GM12892 (cell line): ENCODE measurements around the gene SLC6A6.

Experiments used
- DNase-seq: peaks from one replicate; pipeline ENCODE4 v3.0.0; 2011; ENCODE audit not compliant: insufficient read length
- FAIRE-seq: peaks from 2 replicates; lab custom pipeline; 2011; peaks lifted over from hg19 to GRCh38; lab: Jason Lieb, UNC
- POLR2A ChIP-seq: IDR thresholded peaks from 2 replicates; pipeline ENCODE4 v1.6.1; 2011; ENCODE audit warnings: low read depth, low read length, control low read depth
- POLR2AphosphoS5 ChIP-seq: IDR thresholded peaks from 2 replicates; pipeline ENCODE4 v1.6.1; 2011; ENCODE audit warnings: low read depth, low read length, control low read depth
- TAF1 ChIP-seq: IDR thresholded peaks from 2 replicates; pipeline ENCODE4 v1.6.1; 2011; ENCODE audit warnings: low read depth, mild to moderate bottlenecking, control low read depth, low read length, borderline replicate concordance

The SLC6A6 gene

GRCh38 chr3:14483286-14483685, 80.9 kb downstream of the SLC6A6 start:
- DNase-seq: no peak
- TF ChIP-seq POLR2A (no peak), POLR2AphosphoS5 (no peak), TAF1 (no peak)
- no peak for FAIRE-seq

DNA sequence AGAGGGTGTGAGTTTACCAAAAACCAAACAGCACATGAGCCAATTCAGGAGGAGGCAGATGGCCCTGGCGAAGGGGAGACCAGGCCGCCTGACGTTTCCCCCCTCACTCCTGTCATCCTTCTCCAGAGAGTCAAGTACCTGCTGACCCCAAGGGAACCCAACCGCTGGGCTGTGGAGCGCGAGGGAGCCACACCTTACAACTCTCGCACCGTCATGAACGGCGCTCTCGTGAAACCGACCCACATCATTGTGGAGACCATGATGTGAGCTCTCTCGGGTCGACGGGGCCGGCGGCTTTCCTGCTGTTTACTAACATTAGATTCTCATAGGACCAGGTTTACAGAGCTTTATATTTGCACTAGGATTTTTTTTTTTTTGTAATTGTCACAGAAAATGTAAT, 82.3 kb downstream of the SLC6A6 start:
- no peak for FAIRE-seq
- TF ChIP-seq TAF1: no peak
- no peak for TF ChIP-seq POLR2AphosphoS5
- TF ChIP-seq POLR2A: no peak
- no peak for DNase-seq

DNA sequence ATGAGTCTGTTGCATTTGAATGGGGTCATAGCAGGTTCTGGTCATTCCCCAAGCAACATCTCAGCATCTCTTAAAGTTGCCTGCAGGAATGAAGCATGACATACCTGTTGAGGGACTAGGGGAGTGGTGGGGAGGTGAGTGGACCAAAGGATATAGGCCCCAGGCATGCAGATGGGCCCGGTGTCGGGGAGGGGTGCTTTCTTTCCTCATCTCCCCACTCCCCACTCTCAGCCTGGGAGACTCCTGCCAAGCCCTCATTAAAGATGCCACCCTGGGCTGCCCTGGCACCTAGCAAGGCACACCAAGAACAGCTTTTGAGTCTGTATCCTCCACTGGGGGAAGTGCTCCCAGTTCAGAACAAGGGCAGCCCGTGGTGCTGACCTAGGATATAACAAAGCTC, 83.6 kb downstream of the SLC6A6 start:
- TF ChIP-seq POLR2A: no peak
- DNase-seq (no peak), FAIRE-seq (no peak)

GRCh38 chr3:14486460-14486859, 84.1 kb downstream of the SLC6A6 start:
- FAIRE-seq: no peak
- no peak for DNase-seq
- TF ChIP-seq POLR2AphosphoS5: no peak
- no peak for TF ChIP-seq POLR2A
- TF ChIP-seq TAF1: no peak

DNA sequence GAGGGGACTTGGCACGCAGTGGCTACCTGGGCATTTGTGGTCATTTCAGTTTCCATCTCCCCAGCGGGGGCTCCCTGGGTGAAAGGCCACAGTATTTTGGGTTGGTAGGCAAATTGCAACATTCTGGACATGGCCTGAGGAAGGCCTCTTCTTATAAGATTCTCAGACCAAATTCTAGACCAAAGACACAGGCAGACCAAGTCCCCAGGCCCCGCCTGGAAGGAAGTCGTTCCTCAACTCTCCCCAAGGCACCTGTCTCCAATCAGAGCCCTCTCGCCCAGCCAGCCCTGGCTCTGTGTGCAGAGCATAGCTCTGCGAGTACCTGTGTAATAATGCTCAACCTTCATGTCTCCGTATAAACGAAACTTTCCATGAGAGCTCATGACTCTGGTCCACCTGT, 84.7 kb downstream of the SLC6A6 start:
- FAIRE-seq (no peak), DNase-seq (no peak)
- no peak for TF ChIP-seq TAF1
- no peak for TF ChIP-seq POLR2AphosphoS5
- no peak for TF ChIP-seq POLR2A

DNA sequence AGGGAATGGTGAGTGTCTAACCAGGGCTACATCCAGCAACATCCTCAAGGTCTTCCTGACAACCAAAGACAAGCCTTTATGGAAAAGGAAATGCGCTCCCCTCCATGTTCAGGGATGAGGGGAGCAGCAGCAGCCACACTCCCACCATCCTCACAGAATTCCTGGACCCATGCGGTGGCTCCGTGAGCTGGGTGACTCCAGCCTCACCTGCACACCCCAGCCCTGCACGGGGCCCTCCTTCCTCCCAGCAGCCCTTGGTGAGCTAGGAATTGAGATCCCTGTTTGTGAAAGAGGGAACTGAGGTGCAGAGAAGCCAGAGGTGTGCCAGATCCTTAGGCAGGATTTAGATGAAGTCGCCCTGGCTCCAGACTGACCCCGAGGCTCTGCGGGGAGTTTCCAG, 85.4 kb downstream of the SLC6A6 start:
- TF ChIP-seq TAF1: no peak
- TF ChIP-seq POLR2A: no peak
- no peak for TF ChIP-seq POLR2AphosphoS5
- FAIRE-seq: no peak
- no peak for DNase-seq

GRCh38 chr3:14488286-14489041, 86.1 kb downstream of the SLC6A6 start:
- no peak for TF ChIP-seq POLR2AphosphoS5
- no peak for TF ChIP-seq POLR2A
- TF ChIP-seq TAF1: no peak
- FAIRE-seq: no peak

GRCh38 chr3:14489641-14490040, 87.2 kb downstream of the SLC6A6 start:
- DNase-seq: no peak
- FAIRE-seq: no peak
- TF ChIP-seq TAF1: no peak
- no peak for TF ChIP-seq POLR2A
- no peak for TF ChIP-seq POLR2AphosphoS5

More at GRCh38 chr3:14488286-14489041, 86.1 kb downstream of the SLC6A6 start:
- no peak for DNase-seq

DNA sequence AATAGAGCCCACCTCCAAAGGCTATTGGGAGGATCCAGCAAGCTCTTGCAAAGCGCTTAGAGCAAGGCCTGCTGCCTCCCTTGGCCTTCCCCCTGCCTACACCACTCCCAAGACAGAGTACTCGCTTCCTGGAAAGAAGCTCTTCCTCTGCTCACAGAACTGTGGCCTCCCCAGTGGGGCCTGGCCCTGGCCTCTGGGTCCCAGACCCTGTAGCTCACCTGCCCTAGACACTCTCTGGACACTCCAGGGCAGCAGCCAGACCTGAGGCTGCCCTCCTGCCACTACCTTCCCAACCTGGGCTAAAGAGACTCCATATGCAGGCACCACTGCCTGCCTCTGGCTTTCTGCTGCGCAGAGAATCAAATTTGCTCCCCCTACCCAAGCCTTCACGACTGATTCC, 87.8 kb downstream of the SLC6A6 start:
- FAIRE-seq: no peak

DNA sequence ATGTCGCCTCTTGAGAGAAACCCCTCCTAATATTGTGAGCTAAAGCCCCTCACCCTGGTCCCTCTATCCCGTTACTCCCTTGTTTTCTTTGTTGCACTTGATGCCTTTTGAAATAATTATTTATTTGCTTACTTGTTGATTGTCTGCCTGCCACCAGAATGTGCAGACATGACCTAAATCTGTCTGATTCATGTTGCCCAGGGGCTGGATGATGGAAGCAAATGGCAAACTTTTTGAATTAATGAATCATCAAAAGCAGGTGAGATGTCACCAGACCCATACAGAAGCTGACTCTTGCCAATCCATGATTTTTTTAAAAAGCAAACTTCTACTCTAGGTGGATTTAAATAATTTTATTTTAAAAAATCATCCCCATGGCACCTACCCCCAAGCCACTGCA, 88.4 kb downstream of the SLC6A6 start:
- DNase-seq: no peak
- no peak for FAIRE-seq
- no peak for TF ChIP-seq POLR2A
- TF ChIP-seq TAF1: no peak
- no peak for TF ChIP-seq POLR2AphosphoS5

More for the DNA sequence above, 87.8 kb downstream of the SLC6A6 start:
- no peak for TF ChIP-seq POLR2A
- no peak for TF ChIP-seq TAF1
- no peak for TF ChIP-seq POLR2AphosphoS5
- DNase-seq: no peak

GRCh38 chr3:14491396-14492190, 89.2 kb downstream of the SLC6A6 start:
- no peak for FAIRE-seq
- no peak for DNase-seq
- no peak for TF ChIP-seq POLR2A
- TF ChIP-seq TAF1: no peak
- no peak for TF ChIP-seq POLR2AphosphoS5
